SK-N-SH treated with all-trans-retinoic acid at 6 μM for 48 hours (cell line): ENCODE measurements around the gene NR1H4.

Source experiments
- ARNTL ChIP-seq: fragments of 450-650 bp; formaldehyde crosslinking; IDR thresholded peaks from 2 replicates; pipeline ENCODE4 v1.5.0; 2020; ENCODE audit warnings: low read depth, mild to moderate bottlenecking, moderate library complexity, borderline replicate concordance
- ESRRG ChIP-seq: fragments of 250-450 bp; sonication (Bioruptor Pico); IDR thresholded peaks from 2 replicates; pipeline ENCODE4 v1.6.1; 2021; ENCODE audit warnings: mild to moderate bottlenecking
- RARB ChIP-seq: fragments of 250-450 bp; sonication (Bioruptor Pico); IDR thresholded peaks from 2 replicates; pipeline ENCODE4 v1.8.0; 2021; ENCODE audit warnings: mild to moderate bottlenecking, moderate library complexity
- ZC3H10 ChIP-seq: fragments of 250-450 bp; sonication (Bioruptor Pico); IDR thresholded peaks from 2 replicates; pipeline ENCODE4 v1.5.1; 2021; ENCODE audit warnings: mild to moderate bottlenecking, moderate library complexity
- TF ChIP-seq, protein P1 (sequence below): fragments of 250-450 bp; sonication (Bioruptor Pico); IDR thresholded peaks from 2 replicates; pipeline ENCODE4 v1.5.1; 2020; ENCODE audit warnings: low read depth, mild to moderate bottlenecking, moderate library complexity

DNA sequence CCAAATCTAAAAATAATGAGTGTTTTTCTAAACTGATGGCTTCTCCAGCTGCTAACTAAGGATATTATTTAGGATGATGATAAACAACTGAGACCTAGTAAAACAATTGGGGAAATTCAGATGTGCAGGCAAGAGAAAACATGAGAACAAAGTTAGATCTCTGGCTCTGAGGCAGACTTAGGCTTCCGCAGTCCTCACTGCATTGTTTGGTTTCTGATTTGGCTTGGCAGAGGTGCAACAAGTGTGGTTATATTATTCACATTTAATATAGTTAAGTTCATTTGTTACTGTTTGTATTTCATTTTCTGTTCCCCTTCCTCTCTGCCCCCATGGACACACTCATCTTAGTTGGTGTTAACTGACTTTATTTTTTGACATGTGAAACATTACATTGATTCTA is 30.2 kb upstream of the NR1H4 start:
- TF ChIP-seq RARB (no peak), ZC3H10 (CRISPR knock-in tag) (no peak), ESRRG (CRISPR knock-in tag) (no peak), ARNTL (CRISPR knock-in tag) (no peak)
- TF ChIP-seq, protein P1, sequence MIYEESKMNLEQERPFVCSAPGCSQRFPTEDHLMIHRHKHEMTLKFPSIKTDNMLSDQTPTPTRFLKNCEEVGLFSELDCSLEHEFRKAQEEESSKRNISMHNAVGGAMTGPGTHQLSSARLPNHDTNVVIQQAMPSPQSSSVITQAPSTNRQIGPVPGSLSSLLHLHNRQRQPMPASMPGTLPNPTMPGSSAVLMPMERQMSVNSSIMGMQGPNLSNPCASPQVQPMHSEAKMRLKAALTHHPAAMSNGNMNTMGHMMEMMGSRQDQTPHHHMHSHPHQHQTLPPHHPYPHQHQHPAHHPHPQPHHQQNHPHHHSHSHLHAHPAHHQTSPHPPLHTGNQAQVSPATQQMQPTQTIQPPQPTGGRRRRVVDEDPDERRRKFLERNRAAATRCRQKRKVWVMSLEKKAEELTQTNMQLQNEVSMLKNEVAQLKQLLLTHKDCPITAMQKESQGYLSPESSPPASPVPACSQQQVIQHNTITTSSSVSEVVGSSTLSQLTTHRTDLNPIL (CRISPR knock-in tag), result no peak
